Measurements from ENCODE around the gene DNAJC16.
A peak's percentile ranks its signal among the peaks of the same experiment; 100 is the strongest.
"Not testable (repeated sequence)": the region's sequence is repeated elsewhere in the genome, so short reads cannot be mapped to it uniquely, and the experiment has no call there.

Gene DNAJC16

GRCh38 chr1:15526490-15527339 lies at the start of gene DNAJC16:
Gene DNAJC16 (plus strand): TSS chr1:15526848. CDS start chr1:15529106, 2,258 bp downstream.
- peak; percentile 96 for DNase-seq

GRCh38 chr1:15476927-15477326 lies 49.7 kb upstream of the DNAJC16 start:
- no peak for DNase-seq

DNA sequence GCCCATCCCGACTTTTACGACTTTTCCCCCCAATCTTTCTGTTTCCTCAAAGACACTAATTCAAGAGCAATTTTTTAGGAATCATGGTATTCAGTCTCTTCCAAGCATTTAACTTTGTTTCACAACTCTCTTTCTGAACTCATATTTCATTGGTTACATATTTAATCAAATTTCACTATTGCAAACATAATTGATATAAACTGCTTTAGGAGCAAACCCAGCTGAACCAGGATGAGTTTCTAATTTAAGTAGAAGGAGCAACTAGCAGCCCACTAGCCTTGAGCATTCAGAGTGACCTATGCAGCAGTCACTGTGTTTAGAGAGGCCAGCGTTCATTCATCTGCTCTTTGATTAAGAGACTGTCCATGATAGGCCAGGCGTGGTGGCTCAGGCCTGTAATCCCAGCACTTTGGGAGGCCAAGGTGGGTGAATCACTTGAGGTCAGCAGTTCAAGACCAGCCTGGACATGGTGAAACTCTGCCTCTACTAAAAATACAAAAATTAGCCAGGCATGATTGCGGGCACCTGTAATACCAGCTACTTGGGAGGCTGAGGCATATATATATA lies 48.9 kb upstream of the DNAJC16 start:
- DNase-seq: no peak

DNA sequence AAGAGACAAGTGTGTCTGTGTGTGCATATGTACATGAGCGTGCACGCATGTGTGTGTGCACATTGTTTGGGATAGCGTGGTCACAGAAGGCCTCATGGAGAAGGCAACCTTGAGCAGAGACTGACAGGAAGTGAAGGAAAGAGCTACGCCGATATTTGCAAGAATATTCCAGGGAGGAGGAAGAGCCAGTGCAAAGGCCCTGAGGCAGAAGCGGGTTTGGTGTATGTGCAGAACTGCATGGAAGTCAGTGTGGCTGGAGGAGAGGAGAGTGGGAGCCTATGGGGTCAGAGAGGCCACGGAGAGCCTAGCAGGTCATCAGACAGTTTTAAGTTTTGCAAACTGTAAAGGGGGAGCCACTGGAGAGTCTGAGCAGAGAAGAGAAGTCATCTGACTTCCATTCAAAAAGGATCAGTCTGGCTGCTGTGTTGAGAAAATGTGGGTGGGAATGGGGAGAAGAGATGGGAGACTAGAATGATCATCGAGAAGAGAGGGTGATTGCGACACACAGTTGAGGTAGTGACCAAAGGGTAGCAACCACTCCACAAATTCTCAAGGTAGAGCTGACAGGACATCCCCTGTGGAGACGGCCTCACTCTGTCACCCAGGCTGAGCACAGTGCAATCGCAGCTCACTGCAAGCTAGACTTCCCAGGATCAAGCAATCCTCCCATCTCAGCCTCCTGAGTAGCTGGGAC lies 46.8 kb upstream of the DNAJC16 start:
- no peak for DNase-seq

DNA sequence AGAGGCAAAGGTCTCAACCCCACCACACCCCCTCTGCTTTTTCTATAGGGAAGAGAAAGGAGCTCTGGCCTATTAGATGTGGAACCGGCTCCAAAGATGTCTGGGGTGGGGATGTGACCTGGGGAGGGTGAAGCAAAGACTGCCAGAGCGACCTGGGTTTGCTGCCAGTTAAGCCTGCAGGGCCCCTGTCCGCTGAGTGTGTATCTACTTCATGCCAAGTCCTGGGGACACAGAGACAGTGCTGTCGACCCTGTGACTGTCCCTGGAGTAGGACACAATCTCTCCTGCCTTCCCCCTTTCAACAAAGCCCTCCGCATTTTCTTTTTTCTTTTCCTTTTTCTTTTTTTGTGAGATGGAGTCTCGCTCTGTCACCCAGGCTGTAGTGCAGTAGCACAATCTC lies 44.2 kb upstream of the DNAJC16 start:
- DNase-seq: not testable (repeated sequence)

GRCh38 chr1:15482983-15483543 lies 43.6 kb upstream of the DNAJC16 start:
- DNase-seq: not testable (repeated sequence)

GRCh38 chr1:15483971-15484370 lies 42.7 kb upstream of the DNAJC16 start:
- DNase-seq: no peak

GRCh38 chr1:15484443-15484842 lies 42.2 kb upstream of the DNAJC16 start:
- DNase-seq: not testable (repeated sequence)

DNA sequence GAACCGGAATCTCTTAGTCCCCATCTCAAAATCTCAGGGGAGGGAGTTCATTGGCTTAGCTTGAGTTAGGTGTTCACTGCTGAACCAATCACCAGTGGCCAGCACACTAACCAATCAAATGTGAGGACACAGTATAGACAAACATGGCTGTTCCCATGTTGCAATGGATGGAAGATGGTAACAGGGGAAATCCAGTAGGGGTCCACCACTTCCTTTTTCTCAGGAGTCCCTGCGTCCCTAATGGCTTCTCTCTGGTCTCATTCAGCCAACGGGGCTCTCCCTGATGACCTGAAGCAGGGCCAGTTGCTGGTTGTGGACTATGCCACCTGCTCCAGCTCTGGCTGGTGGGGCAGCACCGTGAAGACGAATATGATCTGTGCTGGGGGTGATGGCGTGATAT lies 41.0 kb upstream of the DNAJC16 start:
- DNase-seq: no peak

DNA sequence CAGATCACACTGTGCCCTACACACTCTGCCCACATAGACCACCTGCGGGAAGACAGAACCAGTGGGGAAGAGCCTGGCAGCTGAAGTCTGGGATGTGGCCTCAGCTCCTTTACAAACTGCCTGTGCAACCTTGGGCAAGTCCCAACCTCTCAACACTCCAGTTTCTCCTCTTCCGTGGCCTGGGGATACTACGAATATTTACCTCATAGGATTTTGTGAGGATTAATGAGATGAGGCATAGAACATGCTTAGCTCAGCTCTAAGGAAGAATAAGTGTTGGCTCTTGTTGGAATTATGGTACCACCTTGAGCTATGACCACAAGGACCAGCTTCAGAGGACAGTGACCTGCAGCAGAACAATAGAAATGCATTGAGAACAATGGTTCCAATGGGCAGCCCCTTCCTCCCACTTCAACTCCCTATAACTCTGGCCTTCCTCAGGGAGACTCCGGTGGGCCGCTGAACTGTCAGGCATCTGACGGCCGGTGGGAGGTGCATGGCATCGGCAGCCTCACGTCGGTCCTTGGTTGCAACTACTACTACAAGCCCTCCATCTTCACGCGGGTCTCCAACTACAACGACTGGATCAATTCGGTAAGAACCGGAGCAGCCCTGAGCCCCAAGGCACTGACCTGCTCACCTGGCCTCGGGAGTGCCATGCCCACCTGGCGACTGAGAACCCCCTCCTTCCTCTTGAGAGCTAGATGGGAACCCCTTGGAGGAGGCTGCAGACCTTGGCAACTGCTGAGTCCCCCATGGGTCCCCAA lies 39.6 kb upstream of the DNAJC16 start:
- DNase-seq: not testable (repeated sequence)

- no peak for DNase-seq
Observed at GRCh38 chr1:15488371-15488770, 38.3 kb upstream of the DNAJC16 start.

DNA sequence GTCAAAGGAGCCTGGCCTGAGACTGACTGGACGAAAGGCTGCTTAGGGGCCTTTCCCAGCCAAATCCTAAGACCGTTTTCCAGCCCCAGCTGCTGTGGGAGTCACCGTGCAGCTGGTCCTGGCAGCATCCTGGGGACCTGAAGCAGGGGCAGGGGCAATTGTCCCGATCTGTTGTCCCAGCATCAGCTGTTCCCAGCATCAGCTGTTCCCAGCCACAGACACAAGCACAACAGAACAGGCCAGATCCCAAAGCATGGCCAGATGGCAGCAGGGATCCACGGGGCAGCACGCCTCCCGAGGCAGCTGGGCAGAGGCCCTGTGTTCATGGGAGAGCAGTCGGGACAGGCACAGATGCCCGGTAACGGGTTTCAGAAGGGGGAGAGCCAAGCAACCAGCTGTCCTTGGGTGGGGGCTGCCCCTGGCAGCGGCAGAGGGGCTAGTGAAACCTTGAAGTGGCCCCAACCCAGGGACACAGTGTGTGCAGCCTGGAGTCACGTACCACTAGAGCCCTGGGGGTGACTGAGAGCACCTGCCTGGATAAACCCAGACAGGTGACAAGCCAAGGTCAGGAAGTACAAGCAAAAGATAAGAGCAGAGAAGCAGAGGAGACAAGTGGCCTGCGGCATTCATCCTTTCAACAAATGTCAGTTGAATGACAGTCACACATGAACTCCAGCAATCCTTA lies 37.5 kb upstream of the DNAJC16 start:
- DNase-seq: no peak

DNA sequence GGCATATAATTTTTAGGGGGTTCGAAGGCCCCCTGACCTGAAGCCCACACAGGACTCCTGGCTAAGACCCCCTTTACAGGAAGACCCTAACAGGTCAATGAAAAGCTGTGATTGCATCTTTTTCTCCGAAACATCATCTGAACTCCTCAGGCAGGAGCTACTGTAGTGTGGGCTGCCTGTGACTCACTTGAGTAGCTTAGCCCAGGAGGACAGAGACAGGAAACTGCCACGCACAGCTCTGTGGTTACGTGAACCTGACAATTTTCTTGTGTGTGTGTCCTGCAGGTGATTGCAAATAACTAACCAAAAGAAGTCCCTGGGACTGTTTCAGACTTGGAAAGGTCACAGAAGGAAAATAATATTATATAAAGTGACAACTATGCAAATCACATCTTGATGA lies 35.6 kb upstream of the DNAJC16 start:
- DNase-seq: not testable (repeated sequence)

DNA sequence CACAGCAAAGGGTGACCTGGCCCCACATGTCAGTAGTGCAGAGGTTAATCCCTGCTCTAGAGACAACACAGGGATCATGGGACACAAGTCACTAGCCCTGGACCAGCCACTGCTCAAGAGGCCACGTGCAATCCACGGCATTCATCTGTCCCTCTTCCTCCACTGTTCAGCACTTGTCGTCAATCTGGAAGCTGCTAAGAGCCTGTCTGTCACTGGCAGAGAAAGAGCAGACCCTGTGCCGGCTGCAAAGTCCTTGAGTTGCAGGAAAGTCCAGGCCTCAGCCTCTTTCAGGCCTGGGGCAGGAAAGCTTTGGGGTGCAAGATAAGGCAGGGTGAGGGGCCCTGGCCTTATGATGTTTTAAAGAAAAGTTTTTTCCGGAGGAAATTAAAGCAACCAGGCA lies 34.1 kb upstream of the DNAJC16 start:
- DNase-seq: no peak

DNA sequence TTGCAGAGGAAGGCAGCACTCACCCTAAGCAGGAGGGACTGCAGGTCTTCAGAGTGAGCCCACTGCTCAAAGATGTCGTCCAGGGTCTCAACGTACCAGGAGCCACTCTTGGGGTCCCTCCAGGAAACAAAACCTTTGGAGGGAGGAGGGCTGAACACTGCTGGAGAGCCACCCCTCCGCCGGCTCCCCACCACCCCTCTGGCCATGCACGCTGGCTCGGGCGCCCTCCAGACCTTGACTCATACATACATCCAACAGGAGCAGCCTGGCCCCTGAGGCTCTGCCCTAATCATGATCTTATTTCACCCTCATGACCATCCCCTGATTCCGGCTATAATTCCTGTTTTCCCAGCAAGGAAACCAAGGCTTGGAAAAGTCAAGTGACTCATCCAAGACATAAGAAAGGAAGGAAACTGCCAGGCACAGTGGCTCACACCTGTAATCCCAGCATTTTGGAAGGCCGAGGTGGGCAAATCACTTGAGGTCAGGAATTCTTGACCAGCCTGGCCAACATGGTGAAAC lies 32.7 kb upstream of the DNAJC16 start:
- DNase-seq: no peak

DNA sequence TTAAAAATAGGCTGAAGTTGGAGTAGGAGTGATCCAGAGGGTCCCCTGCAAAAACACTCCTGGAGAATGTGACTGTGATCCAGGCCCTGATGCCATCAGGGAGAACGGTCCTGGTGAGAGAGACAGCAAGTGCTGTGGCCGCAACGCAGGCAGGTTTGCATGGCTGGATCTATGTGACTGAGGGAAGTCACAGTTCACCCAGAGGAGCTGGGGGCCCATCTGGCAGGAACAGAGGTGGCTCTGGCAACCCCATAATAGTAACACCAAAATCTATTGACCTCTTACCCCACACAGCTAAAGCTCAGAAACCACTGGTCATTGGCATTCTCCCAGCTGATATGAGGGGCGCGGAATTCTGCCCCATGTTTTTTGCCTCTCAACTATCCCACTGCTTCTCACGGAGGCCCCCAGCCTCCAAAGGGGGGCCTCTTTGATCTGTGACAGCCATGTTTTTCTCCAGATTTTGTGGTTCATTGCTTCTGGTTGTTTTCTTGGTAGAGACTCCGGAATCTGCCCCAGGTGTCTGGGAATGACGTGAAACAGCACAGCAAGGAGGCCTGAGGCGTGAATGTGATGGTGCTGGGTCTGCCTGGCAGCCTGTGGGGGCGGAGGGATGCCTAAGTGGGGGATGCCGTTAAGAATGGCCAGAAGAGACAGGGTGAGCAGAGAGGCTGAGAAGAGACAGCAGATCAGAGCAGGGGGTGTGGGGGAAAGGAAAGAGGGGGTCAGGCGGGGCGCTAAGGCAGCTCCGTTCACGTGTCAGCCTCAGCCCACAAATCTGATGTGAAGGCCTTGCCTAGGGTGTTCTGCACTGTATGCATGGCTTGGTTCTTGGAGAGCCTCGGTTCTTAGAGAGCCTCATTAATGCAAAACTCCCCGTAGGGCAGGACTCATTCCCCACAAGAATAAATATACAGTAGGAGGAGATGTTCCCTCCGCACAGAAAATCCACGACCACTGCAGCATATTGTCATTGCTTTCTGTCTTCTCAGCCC lies 26.2 kb upstream of the DNAJC16 start:
- DNase-seq: no peak

DNA sequence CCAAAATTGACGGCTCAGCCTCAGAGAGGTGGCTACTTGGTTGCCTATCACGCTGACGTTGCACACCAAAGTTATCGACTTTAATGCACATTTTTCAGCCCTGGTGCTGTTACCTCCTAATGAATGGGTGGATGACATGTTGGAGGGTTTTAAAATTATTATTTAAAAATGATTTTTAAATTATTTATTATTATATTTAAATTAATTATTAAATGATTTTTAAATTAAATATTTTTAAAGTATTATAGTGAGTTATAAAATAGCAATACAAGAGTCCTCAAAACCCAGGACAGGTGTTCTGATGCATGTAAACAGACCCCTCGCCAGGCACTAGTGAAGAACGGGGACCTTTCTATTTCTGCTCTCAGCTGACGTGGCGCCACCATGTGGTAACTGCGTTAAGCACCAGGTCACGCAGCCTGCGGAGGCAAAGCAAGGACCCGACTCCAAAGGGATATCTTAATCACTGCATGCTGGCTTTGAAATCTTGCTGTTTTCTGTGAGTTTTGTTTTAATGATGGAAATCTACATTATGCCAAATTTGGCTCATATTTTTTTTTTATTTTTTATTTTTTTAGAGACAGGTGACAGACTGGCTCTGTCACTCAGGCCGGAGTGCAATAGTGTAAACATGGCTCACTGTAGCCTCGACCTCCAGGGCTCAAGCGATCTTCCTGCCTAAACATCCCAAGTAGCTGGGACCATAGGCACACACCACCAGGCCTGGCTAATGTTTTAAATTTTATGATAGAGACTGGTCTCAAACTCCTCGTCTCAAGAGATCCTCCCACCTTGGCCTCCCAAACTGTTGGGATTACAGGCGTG lies 25.2 kb upstream of the DNAJC16 start:
- DNase-seq: no peak

DNA sequence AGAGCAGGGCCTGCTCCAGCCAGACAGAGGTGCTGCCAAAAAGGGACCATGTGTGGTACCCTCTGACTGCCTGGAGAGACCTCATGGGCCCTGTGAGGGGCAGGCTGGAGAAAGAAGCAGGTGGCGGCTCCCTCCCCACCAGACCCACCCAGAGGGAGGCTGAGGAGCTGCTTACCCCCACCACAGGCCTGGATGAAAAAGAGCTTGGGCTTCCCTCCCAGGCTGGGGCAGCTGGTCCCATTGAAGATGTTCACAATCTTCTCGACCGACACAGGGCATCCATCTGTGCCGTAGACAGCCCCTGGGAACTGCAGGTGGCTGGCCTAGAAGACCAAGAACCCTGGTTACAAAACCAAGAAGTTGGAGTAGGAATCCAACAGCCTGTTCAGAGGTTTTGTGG lies 22.2 kb upstream of the DNAJC16 start:
- DNase-seq: no peak

DNA sequence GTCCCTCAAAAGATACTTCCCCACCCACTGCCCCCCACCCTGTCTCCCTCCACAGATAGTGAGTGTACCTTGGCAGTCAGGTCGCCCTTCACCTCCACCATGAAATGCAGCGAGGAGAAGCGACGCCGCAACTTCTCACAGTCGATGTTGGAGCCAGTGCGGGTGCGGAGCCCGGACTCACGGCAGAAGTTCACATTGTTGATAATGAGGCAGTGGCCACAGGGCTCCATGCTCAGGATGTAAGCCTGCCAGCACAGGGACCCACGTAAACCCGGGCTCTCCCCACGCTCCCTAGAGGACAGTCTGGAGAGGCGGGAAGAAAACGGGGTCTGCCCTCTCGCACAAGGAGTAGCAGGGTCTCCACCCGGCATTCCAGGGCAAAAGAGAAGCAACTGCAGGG lies 19.8 kb upstream of the DNAJC16 start:
- DNase-seq: no peak

GRCh38 chr1:15507278-15507677 lies 19.4 kb upstream of the DNAJC16 start:
- no peak for DNase-seq
